NCI-H526 treated with DMSO at 0.1 percent for 48 hours (cell line): ENCODE measurements around the gene RBM33.

ENCODE experiments used
- DNase-seq: peaks from one replicate; lab custom pipeline; 2025; lab: John Stamatoyannopoulos, UW

RBM33 gene

DNA sequence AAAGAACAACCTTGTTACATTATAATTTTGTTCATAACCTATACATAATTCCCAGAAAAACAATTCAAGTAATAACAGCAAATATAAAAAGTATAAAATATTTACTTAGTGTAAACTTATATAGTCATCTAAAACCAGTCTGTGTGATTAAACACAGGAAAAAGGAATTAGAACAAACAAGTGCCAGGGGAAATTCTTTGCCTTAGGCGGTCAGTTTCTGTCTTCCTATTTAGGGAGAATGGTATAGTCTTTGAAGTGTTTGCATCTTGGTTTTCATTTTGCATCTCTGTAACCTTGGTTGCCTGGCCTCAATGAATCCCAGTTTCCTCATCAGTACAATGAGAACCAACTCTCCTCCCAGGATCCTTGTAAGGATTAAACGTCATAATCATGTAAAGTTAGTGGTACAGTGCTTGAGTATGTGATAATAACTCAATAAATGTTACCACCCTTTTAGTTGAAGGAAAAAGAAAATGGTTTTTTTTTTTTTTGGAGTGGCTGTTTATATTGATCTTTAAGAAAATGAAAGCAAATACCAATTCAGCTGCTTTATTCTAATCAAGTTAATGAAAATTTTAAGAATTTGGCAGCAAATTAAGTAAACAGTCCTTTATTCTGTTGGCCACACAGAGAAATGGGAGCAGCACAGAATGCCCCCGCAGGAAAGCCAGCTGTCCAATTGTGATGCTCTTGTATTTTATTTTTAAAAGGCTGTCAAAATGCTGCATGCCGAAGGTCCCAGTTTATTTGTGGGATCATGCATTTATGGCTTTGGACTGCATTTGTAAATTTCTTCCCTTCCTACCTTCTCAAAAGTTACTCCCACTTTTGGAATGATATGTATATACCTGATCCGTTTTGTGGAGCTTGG, 106.0 kb downstream of the RBM33 start:
- no peak for DNase-seq

DNA sequence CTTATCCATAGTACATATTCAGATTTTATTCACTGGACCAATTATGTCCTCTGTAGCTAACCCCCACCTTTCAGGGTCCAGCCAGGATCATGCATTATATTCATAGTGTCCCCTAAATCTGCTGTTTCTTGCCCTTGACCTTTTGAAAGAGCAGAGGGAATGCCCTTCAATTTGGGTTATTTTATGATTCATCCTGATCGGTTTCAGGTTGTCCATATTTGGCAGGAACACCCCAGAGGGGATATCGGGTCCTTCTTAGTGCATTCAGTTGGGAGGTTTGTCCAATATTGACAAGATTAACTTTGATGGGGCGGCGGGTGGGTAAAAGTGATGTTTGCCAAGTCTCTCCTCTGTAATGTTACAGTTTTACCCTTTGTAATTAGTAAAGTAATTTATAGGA, 106.9 kb downstream of the RBM33 start:
- DNase-seq = no peak

DNA sequence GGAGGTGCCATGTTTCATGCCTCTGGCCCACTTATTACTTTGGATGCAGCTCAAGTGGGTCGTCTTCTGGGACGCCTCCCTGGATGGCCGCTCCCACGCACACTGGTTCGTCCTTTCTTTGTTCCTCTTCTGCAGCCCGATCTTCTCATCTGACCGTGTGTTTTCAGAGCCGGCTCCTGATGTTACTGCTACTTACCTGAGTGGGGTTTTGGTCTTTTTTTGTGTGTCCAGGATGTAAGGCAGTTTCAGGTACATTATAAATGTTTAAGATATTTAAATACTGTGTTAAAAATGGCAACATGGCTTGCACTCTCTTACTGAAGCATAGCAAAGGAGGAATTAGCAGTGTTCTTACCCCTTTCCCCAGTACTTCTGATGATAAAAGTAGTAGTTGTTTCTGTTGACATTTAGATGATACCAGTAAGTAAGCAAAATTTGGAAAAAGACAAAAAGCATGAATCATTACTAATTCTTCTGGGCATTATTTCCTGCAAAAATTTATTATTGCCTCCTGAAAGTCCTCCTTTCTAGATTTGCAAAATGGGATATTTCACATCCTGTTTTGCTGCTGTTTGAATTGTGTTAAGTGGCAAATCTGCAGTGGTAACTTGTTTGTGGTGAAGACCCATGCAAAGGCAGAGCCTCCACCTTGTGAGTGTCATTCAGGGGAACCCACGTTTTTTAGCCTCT, 108.4 kb downstream of the RBM33 start:
- no peak for DNase-seq

DNA sequence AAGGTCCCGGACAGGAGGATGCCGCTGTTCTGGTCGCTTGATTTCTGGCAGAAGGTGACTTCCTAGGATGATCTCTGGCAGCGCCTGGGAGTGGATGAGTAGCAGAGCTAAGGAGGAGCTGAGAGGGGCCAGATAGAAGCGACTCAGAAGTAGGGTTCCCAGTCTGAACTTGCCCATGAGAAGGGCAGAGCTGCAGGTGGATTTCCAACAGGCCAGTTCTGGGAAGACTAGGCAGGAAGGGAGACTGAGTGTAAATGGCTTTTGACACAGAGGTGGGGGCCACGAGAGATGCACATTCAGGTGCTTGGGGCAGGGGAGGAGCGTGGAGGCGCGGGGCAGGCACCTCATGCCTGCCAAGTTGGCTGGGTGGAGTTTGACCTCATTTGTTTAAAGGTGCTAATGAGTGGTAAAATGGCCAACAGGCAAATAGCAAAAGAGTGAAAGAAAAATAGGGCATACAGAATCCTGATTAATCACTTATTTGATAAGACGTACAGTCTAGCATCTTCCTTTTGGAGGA, 109.0 kb downstream of the RBM33 start:
- peak; percentile 71 for DNase-seq

DNA sequence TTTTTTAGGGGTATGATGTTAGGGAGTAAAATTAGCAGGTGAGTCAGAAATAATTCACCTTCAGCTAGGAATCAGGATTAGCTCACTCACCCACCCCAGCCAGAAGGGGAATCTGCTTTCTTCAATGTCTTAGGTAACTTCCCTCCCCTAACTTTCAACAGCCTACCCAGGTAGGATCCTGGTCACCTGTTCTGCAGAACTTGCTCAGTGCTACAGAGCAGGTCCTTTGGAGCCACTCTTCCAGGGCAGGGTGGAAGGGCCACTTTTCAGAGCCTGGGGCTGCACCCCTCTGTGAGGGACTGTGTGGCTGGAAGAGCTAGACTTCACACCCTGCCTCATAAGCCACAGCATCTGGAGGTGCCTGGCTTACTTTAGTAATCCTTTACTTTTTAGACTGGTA, 109.7 kb downstream of the RBM33 start:
- DNase-seq = no peak

DNA sequence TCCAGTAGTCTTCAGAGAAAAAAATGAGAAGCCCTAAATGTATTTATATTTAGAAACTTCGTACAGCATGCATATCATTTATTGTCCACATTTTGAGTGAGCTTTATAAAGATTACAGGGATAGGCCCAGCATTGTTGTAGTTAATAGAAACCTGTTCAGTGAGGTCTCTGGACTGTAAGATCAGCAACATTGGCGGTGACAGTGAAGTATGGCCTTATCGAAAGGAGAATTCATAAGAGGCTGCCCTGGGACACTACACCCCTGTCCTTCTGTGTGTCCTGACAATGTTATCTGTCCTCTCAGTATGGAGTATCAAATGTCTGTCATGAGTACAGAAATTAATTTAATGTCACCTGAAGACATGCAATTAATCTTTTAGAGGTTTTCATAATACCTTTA, 110.6 kb downstream of the RBM33 start:
- DNase-seq = no peak

DNA sequence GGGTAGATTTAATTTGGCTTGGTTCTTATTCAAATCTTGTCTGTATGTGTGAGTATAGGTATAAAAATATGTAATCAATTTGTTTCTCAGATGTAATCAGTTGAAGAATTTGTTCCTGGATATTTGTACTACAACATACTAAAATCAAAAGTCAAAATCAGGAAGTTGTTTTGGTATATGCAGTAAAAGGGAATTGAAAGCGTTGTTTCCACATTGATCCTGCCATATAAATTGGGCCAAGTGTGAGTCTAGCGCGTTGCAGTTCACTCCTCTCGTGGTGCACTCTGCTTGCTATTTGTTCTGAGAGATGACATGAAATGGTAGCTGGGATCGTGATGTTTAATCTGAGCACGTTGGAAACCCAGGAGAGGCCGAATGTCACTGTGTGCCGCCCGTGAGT, 111.9 kb downstream of the RBM33 start:
- no peak for DNase-seq

DNA sequence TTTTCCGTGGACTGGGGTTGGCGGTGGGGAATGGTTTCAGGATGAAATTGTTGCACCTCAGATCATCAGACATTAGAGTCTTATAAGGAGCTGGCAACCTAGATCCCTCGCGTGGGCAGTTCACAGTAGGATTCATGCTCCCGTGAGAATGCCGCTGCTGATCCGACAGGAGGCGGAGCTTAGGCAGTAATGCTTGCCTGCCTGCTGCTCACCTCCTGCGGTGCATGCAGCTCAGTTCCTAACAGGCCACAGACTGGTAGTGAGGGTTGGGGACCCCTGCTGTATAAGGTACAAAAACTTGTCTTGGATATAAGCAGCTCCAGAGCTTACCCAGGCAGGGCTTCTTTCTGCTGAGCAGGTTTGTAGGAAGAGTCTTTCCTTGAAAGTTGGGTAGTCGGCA, 113.9 kb downstream of the RBM33 start:
- no peak for DNase-seq

DNA sequence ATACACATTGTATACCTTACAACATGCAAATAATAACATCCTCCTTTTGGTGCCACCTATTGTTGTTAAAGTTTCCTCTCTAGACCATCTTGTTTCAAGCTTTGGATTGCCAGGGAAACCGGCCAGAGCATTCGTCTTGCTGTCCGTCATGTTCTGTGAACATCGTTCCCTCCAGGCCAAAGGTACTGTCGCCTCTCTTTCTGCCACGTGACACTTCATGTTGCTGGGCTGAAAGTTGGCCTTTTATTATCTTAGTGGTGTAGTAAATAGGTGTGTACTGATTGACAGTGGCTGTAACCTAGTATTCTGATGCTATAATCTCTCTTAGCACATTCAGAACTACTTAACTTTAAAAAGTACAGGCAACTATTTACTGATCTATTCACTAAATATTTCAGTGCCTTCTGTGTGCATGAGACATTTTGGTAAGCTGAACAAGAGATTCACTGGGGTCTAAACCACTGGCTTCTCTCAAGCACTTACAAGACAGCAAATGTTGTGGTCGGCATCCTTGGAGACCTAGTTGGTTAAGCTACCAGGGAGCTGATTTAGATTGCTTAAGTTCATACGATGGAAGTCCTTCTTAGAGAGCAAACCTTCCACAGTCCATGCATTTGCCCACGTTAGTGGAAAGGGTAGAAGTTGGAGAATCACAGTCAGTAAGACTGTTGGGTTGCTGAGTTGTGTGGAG, 115.4 kb downstream of the RBM33 start:
- no peak for DNase-seq

DNA sequence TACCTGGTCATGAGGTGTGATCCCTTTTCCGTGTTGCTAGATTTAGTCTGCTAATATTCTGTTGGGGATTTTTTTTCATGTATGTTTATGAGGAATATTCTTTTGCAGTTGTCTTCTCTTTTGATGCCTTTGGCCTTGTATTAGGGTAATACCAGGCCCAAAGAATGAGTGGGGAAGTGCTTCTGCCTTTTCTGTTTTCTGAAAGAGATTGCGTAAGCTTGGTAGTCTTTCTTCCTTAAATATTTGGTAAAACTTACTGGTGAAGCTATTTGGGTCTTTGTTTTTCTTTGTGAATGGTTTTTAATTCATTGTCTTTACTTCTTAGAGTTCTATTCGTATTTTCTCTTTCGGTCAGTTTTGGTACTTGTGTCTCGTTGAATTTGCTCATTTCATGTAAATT, 116.7 kb downstream of the RBM33 start:
- no peak for DNase-seq

DNA sequence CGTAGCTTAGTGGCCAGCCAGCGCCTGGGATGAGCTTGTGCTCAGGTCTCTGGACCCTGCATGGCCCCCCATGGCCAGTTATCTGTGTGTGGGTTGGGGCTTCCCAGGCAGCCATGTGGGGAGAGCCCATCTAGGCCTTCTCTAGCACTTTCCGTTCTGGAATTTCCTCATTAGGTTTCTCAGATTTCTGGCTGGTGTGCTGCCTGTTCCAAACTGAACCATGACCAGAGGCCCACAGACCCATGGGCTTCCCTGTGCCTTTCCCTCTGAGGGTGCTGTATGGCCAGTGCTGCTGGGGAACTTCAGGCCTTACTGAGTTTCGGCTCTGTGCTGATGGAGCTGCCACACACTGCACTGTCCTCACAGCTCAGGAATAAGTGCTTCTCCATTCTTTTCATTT, 117.6 kb downstream of the RBM33 start:
- DNase-seq = no peak

DNA sequence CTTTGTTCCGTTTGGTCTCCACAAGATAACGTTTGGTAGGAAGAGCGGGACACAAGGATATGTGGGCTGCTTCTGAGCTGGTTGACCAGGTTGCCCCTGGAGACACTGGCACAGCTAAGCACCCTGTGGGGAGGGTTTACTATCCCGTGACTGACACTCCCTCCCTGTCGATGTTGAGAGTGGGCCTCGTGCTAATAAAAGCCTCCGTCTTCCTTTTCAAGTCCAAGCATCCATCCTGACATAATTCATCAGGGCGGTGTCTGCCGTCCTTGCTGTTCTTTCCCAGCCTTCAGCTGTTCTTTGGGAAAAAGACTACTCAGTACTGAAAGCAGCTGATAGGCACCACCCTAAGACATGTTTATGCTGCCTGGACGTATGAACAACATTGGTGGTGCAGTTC, 118.2 kb downstream of the RBM33 start:
- DNase-seq = no peak

DNA sequence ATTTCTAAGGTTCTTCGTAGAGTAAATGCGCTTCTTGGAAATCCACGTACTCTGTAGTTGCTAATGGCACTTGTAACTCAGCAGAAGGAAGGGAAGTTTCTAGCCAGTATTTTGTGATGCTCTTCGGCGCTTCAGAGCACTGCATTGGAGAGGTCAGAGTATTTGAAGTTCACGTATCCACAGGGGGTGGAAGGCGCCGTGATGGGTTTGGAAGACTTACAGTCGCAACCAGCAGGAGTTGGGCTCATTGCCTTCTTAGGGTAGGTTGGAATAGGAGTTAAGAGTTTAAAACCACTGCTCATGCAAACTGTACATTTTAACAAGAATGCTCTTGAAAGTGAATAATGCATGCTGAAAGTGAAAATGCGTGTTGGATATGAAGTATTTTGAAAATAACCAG, 118.7 kb downstream of the RBM33 start:
- DNase-seq = no peak

DNA sequence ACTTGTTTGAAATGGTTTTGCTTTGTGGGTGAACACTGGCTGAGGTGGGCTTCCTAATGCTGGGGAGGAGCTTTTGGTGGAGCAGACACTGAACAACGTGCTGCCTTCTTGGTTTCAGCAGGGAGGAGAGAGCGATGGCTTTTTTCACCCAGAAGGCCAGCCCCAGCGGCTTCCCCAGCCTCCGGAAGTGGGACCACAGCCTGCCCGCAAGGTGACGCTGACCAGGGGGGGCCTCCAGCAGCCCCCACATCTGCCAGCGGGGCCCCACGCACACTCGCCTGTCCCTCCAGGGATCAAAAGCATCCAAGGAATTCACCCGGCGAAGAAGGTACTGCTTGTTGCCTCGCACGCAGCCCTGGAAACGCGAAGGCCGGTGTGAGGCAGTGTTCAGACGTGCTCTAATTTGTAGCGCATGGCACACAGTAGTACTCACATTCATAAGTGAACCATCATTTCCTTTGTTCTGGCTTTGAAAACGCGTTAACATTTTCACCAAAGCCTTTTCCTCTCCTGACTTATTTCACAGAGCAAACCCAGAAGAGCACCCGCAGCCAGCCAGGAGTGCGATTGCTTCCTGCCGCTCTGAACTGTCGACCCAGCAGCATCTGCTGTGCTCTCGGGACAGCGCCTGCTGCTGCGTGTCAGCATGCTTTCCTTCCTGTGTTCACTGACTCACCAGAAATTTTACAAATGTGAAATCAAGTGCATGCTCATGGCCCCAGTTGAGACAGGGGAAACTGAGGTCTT, 119.4 kb downstream of the RBM33 start:
- no peak for DNase-seq

DNA sequence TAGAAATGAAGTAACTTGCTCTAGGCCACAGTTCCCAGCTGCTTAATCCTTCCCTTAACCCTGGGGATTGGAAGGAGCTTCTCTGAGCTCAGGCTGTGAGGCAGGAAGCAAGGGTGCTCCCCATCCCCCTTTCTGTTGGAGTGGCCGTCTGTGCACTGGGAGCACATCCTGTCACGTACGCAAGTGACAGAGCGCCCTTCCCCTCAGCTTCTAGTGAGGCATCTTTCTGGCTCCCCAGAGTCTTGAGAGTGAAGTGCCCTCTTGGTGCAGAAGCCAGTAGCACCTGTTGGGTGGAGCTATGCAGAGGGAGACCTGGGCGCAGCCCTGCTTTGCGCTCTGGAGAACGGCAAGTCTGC, 120.0 kb downstream of the RBM33 start:
- no peak for DNase-seq

DNA sequence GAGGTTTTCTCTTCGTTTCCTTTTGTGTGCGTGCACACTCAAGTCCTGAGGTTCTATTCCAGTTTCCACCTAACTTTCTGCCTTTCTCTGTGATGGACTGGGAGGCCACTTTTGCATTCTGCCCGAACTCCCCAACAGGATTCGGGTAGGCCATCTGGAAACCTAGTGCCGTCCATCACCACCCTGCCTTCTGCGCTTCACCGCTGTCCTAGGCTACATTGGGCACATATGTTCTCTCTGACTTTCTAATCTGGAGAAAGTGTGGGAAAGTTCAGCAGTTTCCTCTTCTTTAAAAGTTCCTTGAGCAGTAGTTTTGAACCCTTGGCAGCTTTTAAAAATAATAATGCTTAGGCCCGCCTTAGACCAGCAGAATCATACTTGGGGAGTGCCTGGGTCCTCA, 121.0 kb downstream of the RBM33 start:
- DNase-seq = no peak

DNA sequence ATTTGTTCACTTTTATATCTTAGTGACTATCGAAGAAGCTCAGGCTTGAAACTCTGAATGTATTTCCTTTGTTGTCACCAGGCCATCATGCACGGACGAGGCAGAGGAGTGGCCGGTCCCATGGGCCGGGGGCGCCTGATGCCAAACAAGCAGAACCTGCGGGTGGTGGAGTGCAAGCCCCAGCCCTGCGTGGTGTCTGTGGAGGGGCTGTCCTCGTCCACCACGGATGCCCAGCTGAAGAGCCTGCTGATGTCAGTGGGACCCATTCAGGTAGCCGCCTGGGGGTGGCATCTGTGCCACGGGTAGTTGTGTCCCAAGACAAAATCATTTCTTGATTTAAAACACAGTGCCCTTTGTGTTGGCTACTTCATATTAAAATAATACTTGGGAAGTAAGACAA, 121.9 kb downstream of the RBM33 start:
- no peak for DNase-seq

DNA sequence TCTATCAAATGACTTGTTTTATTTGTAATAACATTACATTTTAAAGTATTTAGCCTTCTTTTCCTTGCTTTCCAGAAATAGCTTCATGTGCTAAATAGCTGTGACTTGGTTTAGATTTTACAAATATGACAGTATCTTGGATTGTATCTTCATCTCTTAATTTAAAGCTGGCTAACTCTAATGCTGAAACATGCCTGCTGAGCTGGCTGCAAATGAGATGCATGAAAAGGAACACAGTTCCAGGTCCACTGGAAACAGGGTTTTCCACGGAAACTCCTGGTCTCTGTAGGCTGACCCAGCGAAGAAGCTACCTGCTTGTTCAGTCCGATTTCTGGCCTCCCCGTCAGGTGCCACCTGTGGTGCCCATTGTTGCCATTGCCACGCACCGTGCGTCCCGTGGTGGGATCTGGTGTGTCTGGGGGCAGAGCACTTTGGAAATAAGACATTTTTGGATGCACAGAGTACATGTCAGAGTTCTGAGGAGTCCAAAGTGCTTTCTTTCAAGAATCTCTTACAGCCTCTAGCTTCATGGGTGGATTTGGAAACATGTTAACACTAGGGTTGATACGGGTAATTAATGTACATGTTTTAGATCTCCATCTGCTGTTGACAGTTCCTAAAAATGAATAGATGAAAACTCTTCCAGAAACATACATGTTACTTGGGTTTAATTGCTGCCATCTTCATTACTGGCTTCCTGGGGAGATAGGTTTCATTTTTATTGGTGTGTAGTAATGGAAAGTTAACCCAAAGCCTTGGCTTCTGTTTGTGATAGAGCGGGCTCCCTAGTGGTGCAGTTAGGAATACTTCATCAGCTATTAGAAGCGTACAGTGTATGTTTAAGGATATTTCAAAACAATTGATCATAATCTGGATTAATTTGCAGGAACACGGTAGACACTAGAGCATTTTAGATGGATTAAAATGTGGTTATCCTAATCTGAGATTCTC, 122.8 kb downstream of the RBM33 start:
- DNase-seq = no peak

DNA sequence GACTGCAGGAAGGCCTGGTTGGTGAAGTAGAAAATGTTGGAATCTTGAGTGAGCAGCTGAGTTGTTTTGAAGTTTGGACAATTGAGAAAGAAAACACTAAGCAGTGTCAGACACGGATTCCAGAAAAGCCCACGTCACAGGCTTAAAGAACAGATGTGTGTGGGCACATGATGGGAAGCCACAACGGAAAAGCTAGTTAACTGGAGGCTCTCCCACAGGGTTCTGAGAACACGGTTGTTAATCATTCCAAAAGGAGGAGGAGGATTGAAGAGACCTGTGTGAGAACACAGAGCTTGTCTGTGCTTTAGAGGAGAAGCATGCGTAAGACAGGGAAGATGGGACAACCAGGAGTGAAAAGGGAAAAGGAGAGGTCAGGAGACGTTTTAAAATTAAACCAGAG, 125.2 kb downstream of the RBM33 start:
- DNase-seq = no peak

DNA sequence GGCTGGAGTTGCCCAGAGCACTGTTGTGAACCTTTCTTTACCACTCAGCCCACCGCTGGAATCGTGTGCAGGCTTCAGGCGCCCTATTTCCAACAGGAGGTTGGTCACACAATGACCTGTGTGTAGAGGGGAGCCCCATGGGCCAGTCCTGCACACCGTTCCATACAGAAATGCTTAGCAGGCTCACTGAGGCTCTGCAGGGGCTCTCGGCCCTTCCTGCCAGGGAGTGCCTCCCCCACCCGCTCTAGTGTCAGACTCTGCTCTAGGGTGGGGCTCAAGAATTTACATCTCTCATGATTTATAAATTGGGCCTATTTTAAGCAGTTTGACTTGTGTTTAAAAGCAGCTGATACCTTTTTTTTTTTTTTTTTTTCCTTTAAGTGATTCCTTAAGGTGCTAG, 125.8 kb downstream of the RBM33 start:
- DNase-seq = no peak

DNA sequence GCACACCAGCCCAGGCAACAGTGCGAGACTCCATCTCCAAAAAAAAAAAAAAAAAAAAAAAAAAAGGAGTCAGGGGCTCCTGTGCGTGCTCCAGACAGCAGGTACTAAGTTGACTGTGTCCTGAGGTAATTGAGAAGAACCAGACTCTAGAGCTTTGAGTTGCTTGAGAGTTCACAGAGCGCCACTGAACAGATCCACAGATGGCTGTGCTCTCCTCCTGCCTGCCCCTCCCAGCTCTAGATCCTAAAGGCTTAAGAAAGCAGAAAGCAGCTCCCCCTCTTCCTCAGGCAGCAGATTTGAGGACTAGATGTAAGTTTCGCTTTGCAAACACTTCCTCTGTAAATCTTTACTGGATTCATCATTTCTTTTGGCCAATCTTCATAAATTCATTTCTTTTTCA, 129.1 kb downstream of the RBM33 start:
- no peak for DNase-seq
